Neural crest cell (in vitro differentiated cells): ENCODE results near the gene ASH1L. TPM values are rescaled to one million over a fixed set of nuclear protein-coding genes. Genes with fewer than 3 reads are reported as not detected.
A peak's percentile ranks its signal among the peaks of the same experiment; 100 is the strongest.
"Not testable (repeated sequence)": the region's sequence is repeated elsewhere in the genome, so short reads cannot be mapped to it uniquely, and the experiment has no call there.

Source experiments
- DNase-seq: peaks from one replicate; pipeline ENCODE4 v3.0.0; 2021; ENCODE audit warnings: low read depth, mixed read lengths, low spot score
- H3K27ac Mint-ChIP-seq: one replicate; pipeline ENCODE4 v1.8.0; 2021; ENCODE audit warnings: mild to moderate bottlenecking, mixed read lengths; ENCODE audit not compliant: unreplicated experiment
- H3K27me3 Mint-ChIP-seq: 2 replicates; pipeline ENCODE4 v1.8.0; 2021; ENCODE audit warnings: low read depth, mild to moderate bottlenecking, mixed read lengths
- H3K36me3 Mint-ChIP-seq: 2 replicates; pipeline ENCODE4 v1.8.0; 2021; ENCODE audit warnings: low read depth, mild to moderate bottlenecking, mixed read lengths
- H3K4me1 Mint-ChIP-seq: 2 replicates; pipeline ENCODE4 v1.8.0; 2021; ENCODE audit warnings: mixed read lengths
- H3K4me3 Mint-ChIP-seq: one replicate; pipeline ENCODE4 v1.8.0; 2021; ENCODE audit warnings: mild to moderate bottlenecking, mixed read lengths
- H3K9me3 Mint-ChIP-seq: 2 replicates; pipeline ENCODE4 v1.8.0; 2021; ENCODE audit warnings: mixed read lengths
- long read RNA-seq: library from polyadenylated mRNA; unstranded; transcript quantifications from one replicate; pipeline ENCODE4 v2.0.0, GENCODE V29; 2020
- total RNA-seq: library from RNA; stranded (reverse); gene quantifications from 2 replicates; pipeline ENCODE4 v1.2.1, GENCODE V29; 2021
- TF ChIP-seq, protein P1 (sequence below): fragments of 200-600 bp; sonication (generic); conservative IDR thresholded peaks from 2 replicates; pipeline ENCODE4 v1.5.0; 2021; ENCODE audit warnings: antibody characterized with exemption, mild to moderate bottlenecking

The ASH1L gene, protein sequence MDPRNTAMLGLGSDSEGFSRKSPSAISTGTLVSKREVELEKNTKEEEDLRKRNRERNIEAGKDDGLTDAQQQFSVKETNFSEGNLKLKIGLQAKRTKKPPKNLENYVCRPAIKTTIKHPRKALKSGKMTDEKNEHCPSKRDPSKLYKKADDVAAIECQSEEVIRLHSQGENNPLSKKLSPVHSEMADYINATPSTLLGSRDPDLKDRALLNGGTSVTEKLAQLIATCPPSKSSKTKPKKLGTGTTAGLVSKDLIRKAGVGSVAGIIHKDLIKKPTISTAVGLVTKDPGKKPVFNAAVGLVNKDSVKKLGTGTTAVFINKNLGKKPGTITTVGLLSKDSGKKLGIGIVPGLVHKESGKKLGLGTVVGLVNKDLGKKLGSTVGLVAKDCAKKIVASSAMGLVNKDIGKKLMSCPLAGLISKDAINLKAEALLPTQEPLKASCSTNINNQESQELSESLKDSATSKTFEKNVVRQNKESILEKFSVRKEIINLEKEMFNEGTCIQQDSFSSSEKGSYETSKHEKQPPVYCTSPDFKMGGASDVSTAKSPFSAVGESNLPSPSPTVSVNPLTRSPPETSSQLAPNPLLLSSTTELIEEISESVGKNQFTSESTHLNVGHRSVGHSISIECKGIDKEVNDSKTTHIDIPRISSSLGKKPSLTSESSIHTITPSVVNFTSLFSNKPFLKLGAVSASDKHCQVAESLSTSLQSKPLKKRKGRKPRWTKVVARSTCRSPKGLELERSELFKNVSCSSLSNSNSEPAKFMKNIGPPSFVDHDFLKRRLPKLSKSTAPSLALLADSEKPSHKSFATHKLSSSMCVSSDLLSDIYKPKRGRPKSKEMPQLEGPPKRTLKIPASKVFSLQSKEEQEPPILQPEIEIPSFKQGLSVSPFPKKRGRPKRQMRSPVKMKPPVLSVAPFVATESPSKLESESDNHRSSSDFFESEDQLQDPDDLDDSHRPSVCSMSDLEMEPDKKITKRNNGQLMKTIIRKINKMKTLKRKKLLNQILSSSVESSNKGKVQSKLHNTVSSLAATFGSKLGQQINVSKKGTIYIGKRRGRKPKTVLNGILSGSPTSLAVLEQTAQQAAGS (N-terminal part only)
- 35.4 and 37.0 TPM in 2 replicates for total RNA-seq
- long read RNA-seq, partial matches to known transcripts = 19 of 53 reads
- long read RNA-seq, other reads (novel, unspliced or antisense) = 34 of 53 reads

DNA sequence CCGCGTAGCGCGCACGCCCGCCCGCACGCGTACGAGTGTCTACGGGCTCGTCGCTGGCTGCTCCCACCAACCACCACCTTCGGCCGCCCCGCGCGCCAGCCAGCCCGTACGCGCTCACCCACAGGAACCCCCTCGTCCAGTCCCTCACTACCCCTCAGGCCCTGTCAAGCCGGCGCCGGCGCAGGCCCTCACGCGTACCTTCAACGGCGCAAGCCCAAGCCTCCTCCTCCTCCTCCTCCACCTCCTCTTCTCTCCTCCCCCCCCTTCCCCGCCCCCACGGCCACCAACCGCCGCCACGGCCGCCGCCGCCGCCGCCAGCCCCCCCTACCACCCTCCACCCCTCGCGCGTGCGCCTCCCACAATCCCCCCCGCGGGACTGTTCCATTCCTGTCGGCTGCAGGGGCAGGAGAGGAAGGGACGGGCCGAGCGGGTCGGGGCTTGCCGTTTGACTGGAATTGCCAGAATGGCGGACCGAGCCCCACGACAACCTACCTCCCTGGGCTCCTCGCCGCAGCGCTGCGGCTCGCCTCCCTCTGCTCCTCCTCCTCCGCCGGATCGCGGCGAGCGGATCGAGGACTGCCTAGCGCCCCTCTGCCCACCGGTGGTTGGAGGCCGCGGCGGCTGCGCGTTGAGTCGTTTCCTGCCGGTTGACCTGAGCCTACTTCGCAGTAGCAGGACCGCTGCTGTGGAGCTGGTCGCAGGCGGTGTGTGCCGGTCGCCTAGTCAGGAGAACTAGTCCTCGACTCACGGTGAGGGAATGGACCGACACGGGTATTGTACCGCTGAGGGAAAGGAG is at the start of gene ASH1L:
Gene ASH1L (minus strand): TSS at position 223 of the 796 bp plus-strand sequence. CDS start 41,284 bp downstream, outside the sequence.
- DNase-seq = peak; percentile 93
- Mint-ChIP-seq H3K27ac (peak within 1 kb of the TSS; percentile 98), H3K36me3 (no peaks in the 10 kb centered on the region), H3K9me3 (no peaks in the 10 kb centered on the region), H3K4me1 (peaks cover 32% of the 10 kb centered on the region), H3K27me3 (no peaks in the 10 kb centered on the region), H3K4me3 (peak within 1 kb of the TSS; percentile 99)
- TF ChIP-seq, protein P1, sequence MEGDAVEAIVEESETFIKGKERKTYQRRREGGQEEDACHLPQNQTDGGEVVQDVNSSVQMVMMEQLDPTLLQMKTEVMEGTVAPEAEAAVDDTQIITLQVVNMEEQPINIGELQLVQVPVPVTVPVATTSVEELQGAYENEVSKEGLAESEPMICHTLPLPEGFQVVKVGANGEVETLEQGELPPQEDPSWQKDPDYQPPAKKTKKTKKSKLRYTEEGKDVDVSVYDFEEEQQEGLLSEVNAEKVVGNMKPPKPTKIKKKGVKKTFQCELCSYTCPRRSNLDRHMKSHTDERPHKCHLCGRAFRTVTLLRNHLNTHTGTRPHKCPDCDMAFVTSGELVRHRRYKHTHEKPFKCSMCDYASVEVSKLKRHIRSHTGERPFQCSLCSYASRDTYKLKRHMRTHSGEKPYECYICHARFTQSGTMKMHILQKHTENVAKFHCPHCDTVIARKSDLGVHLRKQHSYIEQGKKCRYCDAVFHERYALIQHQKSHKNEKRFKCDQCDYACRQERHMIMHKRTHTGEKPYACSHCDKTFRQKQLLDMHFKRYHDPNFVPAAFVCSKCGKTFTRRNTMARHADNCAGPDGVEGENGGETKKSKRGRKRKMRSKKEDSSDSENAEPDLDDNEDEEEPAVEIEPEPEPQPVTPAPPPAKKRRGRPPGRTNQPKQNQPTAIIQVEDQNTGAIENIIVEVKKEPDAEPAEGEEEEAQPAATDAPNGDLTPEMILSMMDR = no peak

DNA sequence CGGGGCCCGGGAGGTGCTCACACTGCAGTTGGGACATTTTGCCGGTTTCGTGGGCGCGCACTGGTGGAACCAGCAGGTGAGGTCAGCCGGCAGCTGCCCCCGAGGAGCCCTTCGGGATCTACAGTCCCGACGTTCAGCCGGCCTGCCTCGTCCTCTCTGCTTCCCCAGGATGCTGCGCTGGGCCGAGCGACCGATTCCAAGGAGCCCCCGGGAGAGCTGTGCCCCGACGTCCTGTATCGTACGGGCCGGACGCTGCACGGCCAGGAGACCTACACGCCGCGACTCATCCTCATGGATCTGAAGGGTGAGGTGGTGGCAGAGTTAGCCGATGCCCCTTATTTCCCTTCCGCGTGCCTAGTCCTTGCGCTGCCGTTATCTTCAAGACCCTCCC is 47.6 kb upstream of the ASH1L start:
- not testable (repeated sequence) for DNase-seq, H3K9me3 Mint-ChIP-seq, H3K36me3 Mint-ChIP-seq, H3K4me1 Mint-ChIP-seq, H3K27me3 Mint-ChIP-seq, H3K27ac Mint-ChIP-seq
- H3K4me3 Mint-ChIP-seq = peak overlapping the region; percentile 89

DNA sequence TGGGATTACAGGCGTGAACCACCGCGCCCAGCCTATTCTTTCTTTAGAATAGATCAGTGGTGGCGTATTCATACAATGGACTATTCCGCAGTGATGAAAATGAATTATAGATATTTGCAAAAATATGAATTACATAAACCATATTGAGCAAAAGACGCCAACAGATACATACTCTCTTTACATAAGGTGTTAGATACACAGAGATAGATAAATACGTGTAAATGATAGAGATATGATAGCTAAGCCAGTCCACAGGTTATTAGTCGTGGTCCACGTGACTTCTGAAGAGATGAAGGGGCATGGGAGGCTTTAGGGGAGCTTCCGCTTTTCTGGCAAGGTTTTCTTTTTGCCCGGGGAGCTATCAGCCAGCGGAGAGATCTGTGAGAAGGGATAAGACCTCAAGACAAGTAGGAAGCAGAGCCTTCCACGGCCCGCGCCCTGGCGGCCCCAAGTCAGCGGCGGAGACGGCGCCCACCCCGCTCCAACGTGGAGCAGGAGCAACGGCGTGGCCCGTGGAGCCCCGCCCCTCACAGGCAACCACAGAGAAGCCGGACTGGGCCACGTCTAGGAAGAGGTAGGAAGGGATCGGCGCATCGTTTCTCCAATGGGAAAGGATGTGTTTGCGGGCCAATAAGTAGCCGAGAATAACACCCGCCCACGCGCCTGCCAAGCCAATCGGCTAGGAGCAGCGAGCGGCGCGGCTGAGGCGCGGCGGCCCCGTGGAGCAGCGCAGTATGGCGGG is 47.1 kb upstream of the ASH1L start, which contains the start of gene MSTO1:
Gene MSTO1 (plus strand): TSS at position 704 of the 742 bp plus-strand sequence. CDS start 31 bp downstream, at position 735.
- H3K4me3 Mint-ChIP-seq = peak within 1 kb of the TSS; percentile 89
- no peak within 1 kb of the TSS for H3K27ac Mint-ChIP-seq
- TF ChIP-seq, protein P1 = no peak
- no peaks in the 10 kb centered on the region for H3K27me3 Mint-ChIP-seq
- peak; percentile 92 for DNase-seq
- H3K36me3 Mint-ChIP-seq = peaks cover 2% of the 10 kb centered on the region
- H3K4me1 Mint-ChIP-seq = peaks cover 7% of the 10 kb centered on the region
- H3K9me3 Mint-ChIP-seq = no peaks in the 10 kb centered on the region

DNA sequence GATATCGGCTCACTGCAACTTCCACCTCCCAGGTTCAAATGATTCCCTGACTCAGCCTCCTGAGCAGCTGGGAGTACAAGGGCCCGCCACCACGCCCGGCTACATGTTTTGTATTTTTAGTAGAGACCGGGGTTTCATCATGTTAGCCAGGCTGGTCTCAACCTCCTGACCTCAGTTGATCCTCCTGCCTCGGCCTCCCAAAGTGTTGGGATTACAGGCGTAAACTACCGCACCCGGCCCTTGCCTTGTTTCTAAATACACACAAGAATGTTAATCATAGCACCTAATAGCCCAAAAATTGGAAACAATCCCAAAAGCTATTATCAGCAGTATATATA is 46.3 kb upstream of the ASH1L start:
- DNase-seq = no peak
- no peaks in the 10 kb centered on the region for H3K9me3 Mint-ChIP-seq
- no peaks in the 10 kb centered on the region for H3K27me3 Mint-ChIP-seq
- no peaks in the 10 kb centered on the region for H3K36me3 Mint-ChIP-seq
- H3K4me1 Mint-ChIP-seq = peaks cover 7% of the 10 kb centered on the region
- no peak overlapping the region for H3K27ac Mint-ChIP-seq
- peak overlapping the region; percentile 49 for H3K4me3 Mint-ChIP-seq
- TF ChIP-seq, protein P1 = no peak

DNA sequence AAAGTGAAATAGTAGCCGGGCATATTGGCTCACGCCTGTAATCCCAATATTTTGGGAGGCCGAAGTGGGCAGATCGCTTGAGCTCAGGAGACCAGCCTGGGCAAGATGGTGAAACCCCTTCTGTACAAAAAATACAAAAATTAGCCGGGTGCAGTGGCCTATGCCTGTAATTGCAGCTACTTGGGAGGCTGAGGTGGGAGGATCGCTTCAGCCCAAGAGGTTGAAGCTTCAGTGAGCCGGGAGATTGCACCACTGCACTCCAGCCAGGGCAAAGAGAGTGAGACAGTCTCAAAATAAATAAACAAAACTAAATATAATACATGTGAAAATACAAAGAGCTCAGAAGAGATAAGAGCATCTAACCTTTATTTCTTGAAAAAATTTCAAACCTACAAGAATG is 45.1 kb upstream of the ASH1L start:
- H3K27me3 Mint-ChIP-seq = no peaks in the 10 kb centered on the region
- peaks cover 7% of the 10 kb centered on the region for H3K4me1 Mint-ChIP-seq
- no peaks in the 10 kb centered on the region for H3K9me3 Mint-ChIP-seq
- no peak overlapping the region for H3K27ac Mint-ChIP-seq
- no peaks in the 10 kb centered on the region for H3K36me3 Mint-ChIP-seq
- H3K4me3 Mint-ChIP-seq = peak overlapping the region; percentile 45
- TF ChIP-seq, protein P1 = peak; percentile 25
- DNase-seq = no peak

DNA sequence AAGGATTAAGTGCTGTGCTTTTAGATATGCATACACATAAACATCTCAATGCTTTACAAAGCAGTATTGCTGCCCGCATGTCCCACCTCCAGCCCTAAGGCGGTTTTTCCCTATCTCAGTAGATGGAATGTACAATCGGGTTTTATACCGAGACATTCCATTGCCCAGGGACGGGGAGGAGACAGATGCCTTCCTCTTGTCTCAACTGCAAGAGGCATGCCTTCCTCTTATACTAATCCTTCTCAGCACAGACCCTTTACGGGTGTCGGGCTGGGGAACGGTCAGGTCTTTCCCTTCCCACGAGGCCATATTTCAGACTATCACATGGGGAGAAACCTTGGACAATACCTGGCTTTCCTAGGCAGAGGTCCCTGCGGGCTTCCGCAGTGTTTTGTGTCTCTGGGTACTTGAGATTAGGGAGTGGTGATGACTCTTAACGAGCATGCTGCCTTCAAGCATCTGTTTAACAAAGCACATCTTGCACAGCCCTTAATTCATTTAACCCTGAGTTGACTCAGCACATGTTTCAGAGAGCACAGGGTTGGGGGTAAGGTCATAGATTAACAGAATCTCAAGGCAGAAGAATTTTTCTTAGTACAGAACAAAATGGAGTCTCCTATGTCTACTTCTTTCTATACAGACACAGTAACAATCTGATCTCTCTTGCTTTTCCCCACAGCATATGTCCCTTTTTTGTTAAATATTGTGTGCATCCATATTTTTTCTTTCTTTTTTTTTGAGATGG is 37.4 kb upstream of the ASH1L start:
- Mint-ChIP-seq H3K27ac (peak overlapping the region; percentile 12), H3K4me1 (peaks cover 30% of the 10 kb centered on the region), H3K4me3 (peak overlapping the region; percentile 19)
- not testable (repeated sequence) for H3K9me3 Mint-ChIP-seq, H3K27me3 Mint-ChIP-seq, H3K36me3 Mint-ChIP-seq, DNase-seq
